Kasumi-1 (cell line): Measurements from ENCODE around the gene PASD1.

Source experiments
- DNase-seq, 2 experiments: peaks; one replicate each; lab custom pipeline; 2025; lab: John Stamatoyannopoulos, UW

Gene PASD1

GRCh38 chrX:151701531-151701930, 138.1 kb downstream of the PASD1 start:
- no peak for DNase-seq

GRCh38 chrX:151702026-151702714, 138.7 kb downstream of the PASD1 start:
- no peak for DNase-seq

- DNase-seq: no peak
Measured at GRCh38 chrX:151702741-151703340, 139.4 kb downstream of the PASD1 start.

- DNase-seq: no peak
Measured at GRCh38 chrX:151703487-151703886, 140.0 kb downstream of the PASD1 start.

- no peak for DNase-seq
Measured at GRCh38 chrX:151704041-151704663, 140.7 kb downstream of the PASD1 start.

GRCh38 chrX:151708821-151709220, 145.3 kb downstream of the PASD1 start:
- no peak for DNase-seq

- DNase-seq: no peak
Measured at GRCh38 chrX:151710457-151710856, 147.0 kb downstream of the PASD1 start.

GRCh38 chrX:151711154-151711553, 147.7 kb downstream of the PASD1 start:
- no peak for DNase-seq

GRCh38 chrX:151711787-151712186, 148.3 kb downstream of the PASD1 start:
- no peak for DNase-seq

- DNase-seq: no peak
Measured at GRCh38 chrX:151712253-151712652, 148.8 kb downstream of the PASD1 start.

GRCh38 chrX:151713849-151714248, 150.4 kb downstream of the PASD1 start:
- peak in 1 of 2 experiments; percentile 5 for DNase-seq

- DNase-seq: no peak
Measured at GRCh38 chrX:151714362-151714761, 150.9 kb downstream of the PASD1 start.

GRCh38 chrX:151715752-151716151, 152.3 kb downstream of the PASD1 start, which contains the start of gene FATE1:
Gene FATE1, plus strand, starts transcription at chrX:151716035. Its CDS starts 85 bp downstream, at chrX:151716120.
- no peak for DNase-seq

- no peak for DNase-seq
Measured at GRCh38 chrX:151722241-151722846, 158.9 kb downstream of the PASD1 start.

- peak; percentile 65 to 67 for DNase-seq
Measured at GRCh38 chrX:151723156-151723760, 159.8 kb downstream of the PASD1 start.

GRCh38 chrX:151724563-151725337, 161.3 kb downstream of the PASD1 start:
- DNase-seq: no peak

- peak in 1 of 2 experiments; percentile 3 for DNase-seq
Measured at GRCh38 chrX:151725338-151725614, 161.8 kb downstream of the PASD1 start.
